DOHH2 (cell line): ENCODE results near the gene ADGRL3.

Source experiments
- CTCF ChIP-seq: fragments of 200-600 bp; sonication (generic); IDR thresholded peaks from one replicate; pipeline ENCODE4 v1.5.1; 2014; ENCODE audit warnings: antibody characterized with exemption, mild to moderate bottlenecking, low read depth, low read length; ENCODE audit not compliant: poor library complexity, severe bottlenecking
- EZH2phosphoT487 ChIP-seq: fragments of 200-600 bp; sonication (generic); IDR thresholded peaks from 2 replicates; pipeline ENCODE4 v1.6.1; 2017; ENCODE audit warnings: borderline replicate concordance, mild to moderate bottlenecking, antibody characterized with exemption, low read length, moderate library complexity, mixed read lengths

GRCh38 chr4:61350932-61351331 lies 150.8 kb downstream of the ADGRL3 start:
- no peak for TF ChIP-seq CTCF
- no peak for TF ChIP-seq EZH2phosphoT487
